ENCODE measurements around the gene LEAP2.

DNA sequence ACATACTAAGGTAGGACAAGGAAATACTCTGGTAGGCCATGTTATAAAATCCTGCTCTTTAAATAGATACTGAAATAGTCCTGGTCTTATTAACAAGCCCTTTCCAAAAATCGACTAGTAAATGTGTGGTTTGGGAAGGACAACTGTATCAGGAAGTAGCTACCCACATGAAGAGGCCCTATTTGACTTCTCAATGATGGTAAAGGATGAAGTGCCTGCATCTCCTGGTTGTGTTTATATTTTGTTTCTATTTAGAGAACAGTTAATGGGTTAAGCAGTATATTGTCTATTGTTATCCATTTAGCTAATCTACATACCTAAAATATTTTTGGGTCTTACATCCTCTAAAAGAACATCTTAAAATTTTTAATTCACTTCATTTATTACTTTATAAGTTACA, 19.7 kb upstream of the LEAP2 start:
- TF ChIP-seq, protein P1, sequence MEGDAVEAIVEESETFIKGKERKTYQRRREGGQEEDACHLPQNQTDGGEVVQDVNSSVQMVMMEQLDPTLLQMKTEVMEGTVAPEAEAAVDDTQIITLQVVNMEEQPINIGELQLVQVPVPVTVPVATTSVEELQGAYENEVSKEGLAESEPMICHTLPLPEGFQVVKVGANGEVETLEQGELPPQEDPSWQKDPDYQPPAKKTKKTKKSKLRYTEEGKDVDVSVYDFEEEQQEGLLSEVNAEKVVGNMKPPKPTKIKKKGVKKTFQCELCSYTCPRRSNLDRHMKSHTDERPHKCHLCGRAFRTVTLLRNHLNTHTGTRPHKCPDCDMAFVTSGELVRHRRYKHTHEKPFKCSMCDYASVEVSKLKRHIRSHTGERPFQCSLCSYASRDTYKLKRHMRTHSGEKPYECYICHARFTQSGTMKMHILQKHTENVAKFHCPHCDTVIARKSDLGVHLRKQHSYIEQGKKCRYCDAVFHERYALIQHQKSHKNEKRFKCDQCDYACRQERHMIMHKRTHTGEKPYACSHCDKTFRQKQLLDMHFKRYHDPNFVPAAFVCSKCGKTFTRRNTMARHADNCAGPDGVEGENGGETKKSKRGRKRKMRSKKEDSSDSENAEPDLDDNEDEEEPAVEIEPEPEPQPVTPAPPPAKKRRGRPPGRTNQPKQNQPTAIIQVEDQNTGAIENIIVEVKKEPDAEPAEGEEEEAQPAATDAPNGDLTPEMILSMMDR (conservative IDR thresholded peaks at IDR 0.05; ENCODE audit: low read length): no peak
- no peak for TF ChIP-seq EZH2phosphoT487 (IDR thresholded peaks at IDR 0.05; ENCODE audit: borderline replicate concordance)

All from Loucy (cell line).